ENCODE data around the gene LCN6. TPM values are rescaled to one million over a fixed set of nuclear protein-coding genes. Genes with fewer than 3 reads are reported as not detected.

The LCN6 gene
- total RNA-seq, 4 donors from 2014 or later, result 4.0 to 8.3 (median 5.9) TPM

GRCh38 chr9:136722093-136722968 lies 26.0 kb downstream of the LCN6 start:
- 0% methylated on average over 1 of the region's 31 CpGs for WGBS
- Histone ChIP-seq H3K36me3 (peaks cover 48% of the 10 kb centered on the region), H3K4me3 (no peak overlapping the region), H3K27ac (no peak overlapping the region), H3K9me3 (no peaks in the 10 kb centered on the region), H3K4me1 (peaks cover 71% of the 10 kb centered on the region), H3K27me3 (no peaks in the 10 kb centered on the region)
- TF ChIP-seq CTCF (IDR thresholded peaks at IDR 0.05), result no peak
- TF ChIP-seq EP300 (IDR thresholded peaks at IDR 0.05), result no peak
- TF ChIP-seq POLR2AphosphoS5 (IDR thresholded peaks at IDR 0.05), result no peak
- TF ChIP-seq POLR2A (IDR thresholded peaks at IDR 0.05), result no peak
- no peak for DNase-seq (ENCODE audit: low spot score in 2 of 2)

GRCh38 chr9:136721339-136722092 lies 26.8 kb downstream of the LCN6 start:
- 75% methylated on average over 15 of the region's 30 CpGs for WGBS
- no peak for DNase-seq (ENCODE audit: low spot score in 2 of 2)
- Histone ChIP-seq H3K27ac (no peak overlapping the region), H3K4me1 (peaks cover 63% of the 10 kb centered on the region), H3K4me3 (no peak overlapping the region), H3K36me3 (peaks cover 48% of the 10 kb centered on the region), H3K27me3 (no peaks in the 10 kb centered on the region), H3K9me3 (no peaks in the 10 kb centered on the region)
- TF ChIP-seq POLR2AphosphoS5 (IDR thresholded peaks at IDR 0.05) (no peak), POLR2A (IDR thresholded peaks at IDR 0.05) (no peak), EP300 (IDR thresholded peaks at IDR 0.05) (no peak), CTCF (IDR thresholded peaks at IDR 0.05) (no peak)

- H3K36me3 ChIP-seq, result peaks cover 44% of the 10 kb centered on the region
- no CpG with 5 or more reads among the region's 11 CpGs for WGBS
- no peaks in the 10 kb centered on the region for H3K27me3 ChIP-seq
- no peaks in the 10 kb centered on the region for H3K9me3 ChIP-seq
- TF ChIP-seq EP300 (IDR thresholded peaks at IDR 0.05) (no peak), CTCF (IDR thresholded peaks at IDR 0.05) (no peak), POLR2AphosphoS5 (IDR thresholded peaks at IDR 0.05) (no peak), POLR2A (IDR thresholded peaks at IDR 0.05) (no peak)
- H3K4me3 ChIP-seq, result no peak overlapping the region
- DNase-seq (ENCODE audit: low spot score in 2 of 2), result no peak
- no peak overlapping the region for H3K27ac ChIP-seq
- peaks cover 57% of the 10 kb centered on the region for H3K4me1 ChIP-seq
These were observed 27.4 kb downstream of the LCN6 start for GRCh38 chr9:136720898-136721338.

GRCh38 chr9:136720251-136720897 lies 28.0 kb downstream of the LCN6 start:
- no peak for TF ChIP-seq POLR2AphosphoS5 (IDR thresholded peaks at IDR 0.05)
- H3K36me3 ChIP-seq, result peaks cover 39% of the 10 kb centered on the region
- H3K4me3 ChIP-seq, result no peak overlapping the region
- no peaks in the 10 kb centered on the region for H3K9me3 ChIP-seq
- peaks cover 51% of the 10 kb centered on the region for H3K4me1 ChIP-seq
- no peak overlapping the region for H3K27ac ChIP-seq
- DNase-seq (ENCODE audit: low spot score in 2 of 2), result no peak
- H3K27me3 ChIP-seq, result no peaks in the 10 kb centered on the region
- WGBS, result 18% methylated on average over 6 of the region's 20 CpGs

- H3K27ac ChIP-seq, result no peak overlapping the region
- no peak overlapping the region for H3K4me3 ChIP-seq
- H3K9me3 ChIP-seq, result no peaks in the 10 kb centered on the region
- DNase-seq (ENCODE audit: low spot score in 2 of 2), result no peak
- 67% methylated on average over 3 of the region's 24 CpGs for WGBS
- H3K36me3 ChIP-seq, result peaks cover 28% of the 10 kb centered on the region
- peaks cover 4% of the 10 kb centered on the region for H3K27me3 ChIP-seq
- TF ChIP-seq CTCF (IDR thresholded peaks at IDR 0.05) (no peak), POLR2A (IDR thresholded peaks at IDR 0.05) (no peak), POLR2AphosphoS5 (IDR thresholded peaks at IDR 0.05) (no peak), EP300 (IDR thresholded peaks at IDR 0.05) (no peak)
- H3K4me1 ChIP-seq, result peaks cover 44% of the 10 kb centered on the region
These were observed 29.0 kb downstream of the LCN6 start for GRCh38 chr9:136719195-136719880.

All from suprapubic skin (tissue), 4 donors.